HepG2 (cell line): ENCODE results near the gene NUDT3. TPM values are rescaled to one million over a fixed set of nuclear protein-coding genes. Genes with fewer than 3 reads are reported as not detected.

Experiments used
- CREM ChIP-seq, 2 experiments: sonication (generic) in 1 of 2; formaldehyde crosslinking in 1 of 2; IDR thresholded peaks; 2 replicates each; pipeline versions ENCODE4 v1.4.0 to v1.6.1; 2016 to 2020; ENCODE audit warnings: antibody characterized with exemption in 1 of 2, mild to moderate bottlenecking in 1 of 2, missing genetic modification reagents in 1 of 2
- MAFK ChIP-seq, 2 experiments: IDR thresholded peaks in 1 of 2; conservative IDR thresholded peaks in 1 of 2; 2 replicates each; pipeline ENCODE4 v1.6.1; 2011; ENCODE audit warnings: improper control_type of control experiment in 2 of 2, low read length in 2 of 2
- NFATC3 ChIP-seq: sonication (generic); formaldehyde crosslinking; IDR thresholded peaks from 2 replicates; pipeline ENCODE4 v1.5.1; 2020; ENCODE audit warnings: mild to moderate bottlenecking, missing genetic modification reagents
- POLR2G ChIP-seq: fragments of 200-400 bp; formaldehyde crosslinking; IDR thresholded peaks from 2 replicates; pipeline ENCODE4 v1.6.1; 2018; ENCODE audit warnings: mild to moderate bottlenecking, low read depth, low read length, moderate library complexity
- SYNCRIP ChIP-seq: fragments of 200-400 bp; formaldehyde crosslinking; IDR thresholded peaks from 2 replicates; pipeline ENCODE4 v1.6.1; 2018; ENCODE audit warnings: mild to moderate bottlenecking, low read depth, low read length; ENCODE audit not compliant: insufficient read depth
- ZNF766 ChIP-seq: sonication (generic); formaldehyde crosslinking; IDR thresholded peaks from 2 replicates; pipeline ENCODE4 v1.5.0; 2020; ENCODE audit warnings: missing genetic modification reagents, borderline replicate concordance
- polyA plus RNA-seq, 8 experiments: library from polyadenylated mRNA; depleted of rRNA in 3 of 8; stranded (reverse) in 7 of 8; unstranded in 1 of 8; fragments of >200 nt; fragmentation: Illumina TruSeq in 4 of 8; extraction: Trizol in 4 of 8; gene quantifications; 2 replicates each; pipeline versions ENCODE4 v1.2.1 to v1.2.3, GENCODE V29; 2011 to 2016; ENCODE audit warnings: low read depth in 4 of 8, missing spikeins in 1 of 8, mixed read lengths in 1 of 8; ENCODE audit not compliant: insufficient read depth in 1 of 8
- total RNA-seq, 5 experiments: library from RNA; depleted of rRNA; stranded (reverse); fragments of >200 nt; fragmentation: Illumina TruSeq; extraction: Trizol; gene quantifications; 2 replicates each; pipeline ENCODE4 v1.2.3, GENCODE V29; 2016; ENCODE audit warnings: low read depth in 1 of 5
- TF ChIP-seq, protein P1 (sequence below): sonication (generic); formaldehyde crosslinking; IDR thresholded peaks from 2 replicates; pipeline ENCODE4 v1.9.0; 2021; ENCODE audit warnings: missing genetic modification reagents, borderline replicate concordance
- TF ChIP-seq, protein P2 (sequence below): sonication (generic); formaldehyde crosslinking; IDR thresholded peaks from 2 replicates; pipeline ENCODE4 v1.5.0; 2020; ENCODE audit warnings: missing genetic modification reagents
- TF ChIP-seq, protein P3 (sequence below): IDR thresholded peaks from 2 replicates; pipeline ENCODE4 v1.6.1; 2012; ENCODE audit warnings: low read length, improper control_type of control experiment
- TF ChIP-seq, protein P4 (sequence below): sonication (generic); formaldehyde crosslinking; IDR thresholded peaks from 2 replicates; pipeline ENCODE4 v1.4.0; 2020; ENCODE audit warnings: missing genetic modification reagents, borderline replicate concordance
- TF ChIP-seq, protein P5 (sequence below): sonication (generic); formaldehyde crosslinking; IDR thresholded peaks from 2 replicates; pipeline ENCODE4 v1.4.0; 2020; ENCODE audit warnings: missing genetic modification reagents

NUDT3 gene
- total and polyA plus RNA-seq, 2 of the 13 experiments (the other 11 are each of a cell fraction or from before 2014, with no cell fraction given), result 20.2 to 20.6 TPM

DNA sequence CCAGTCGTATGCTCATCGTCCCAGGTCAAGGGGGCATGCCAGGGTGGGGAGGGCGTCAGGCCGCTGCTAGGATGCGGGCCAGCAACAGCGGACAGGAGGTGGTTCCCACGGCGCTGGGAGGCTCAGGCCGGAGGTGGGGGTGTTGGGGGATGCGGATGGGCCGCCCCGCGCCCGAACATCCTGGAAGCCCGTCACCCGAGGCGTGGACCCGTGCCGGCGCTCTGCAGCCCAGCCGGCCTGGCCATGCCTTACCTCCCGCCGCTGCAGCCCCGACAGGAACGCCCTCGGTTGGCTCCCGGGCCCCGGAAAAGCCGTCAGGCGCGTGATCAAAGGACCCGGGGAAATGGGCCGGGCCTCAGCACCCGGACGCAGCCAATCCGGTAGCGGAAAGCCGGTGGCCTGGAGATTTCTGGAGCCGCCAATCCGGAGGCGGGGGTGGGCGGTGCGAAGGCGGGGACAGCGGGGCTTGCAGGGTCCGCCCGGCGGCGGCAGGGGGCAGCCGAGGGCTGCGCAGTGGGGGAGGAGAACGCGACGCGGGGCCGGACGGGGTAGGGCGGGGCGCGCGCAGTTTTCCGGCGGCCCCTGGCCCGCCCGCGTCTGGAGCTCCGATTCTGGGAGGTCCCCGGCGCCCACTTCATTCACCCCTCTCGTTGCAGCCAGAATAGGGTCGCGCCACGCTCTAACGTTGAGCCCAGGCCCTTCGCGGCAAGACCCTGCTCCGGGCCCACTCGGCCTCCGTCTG, 143.6 kb downstream of the NUDT3 start, which contains the start of gene SMIM29 (continued):
- TF ChIP-seq, protein P1, sequence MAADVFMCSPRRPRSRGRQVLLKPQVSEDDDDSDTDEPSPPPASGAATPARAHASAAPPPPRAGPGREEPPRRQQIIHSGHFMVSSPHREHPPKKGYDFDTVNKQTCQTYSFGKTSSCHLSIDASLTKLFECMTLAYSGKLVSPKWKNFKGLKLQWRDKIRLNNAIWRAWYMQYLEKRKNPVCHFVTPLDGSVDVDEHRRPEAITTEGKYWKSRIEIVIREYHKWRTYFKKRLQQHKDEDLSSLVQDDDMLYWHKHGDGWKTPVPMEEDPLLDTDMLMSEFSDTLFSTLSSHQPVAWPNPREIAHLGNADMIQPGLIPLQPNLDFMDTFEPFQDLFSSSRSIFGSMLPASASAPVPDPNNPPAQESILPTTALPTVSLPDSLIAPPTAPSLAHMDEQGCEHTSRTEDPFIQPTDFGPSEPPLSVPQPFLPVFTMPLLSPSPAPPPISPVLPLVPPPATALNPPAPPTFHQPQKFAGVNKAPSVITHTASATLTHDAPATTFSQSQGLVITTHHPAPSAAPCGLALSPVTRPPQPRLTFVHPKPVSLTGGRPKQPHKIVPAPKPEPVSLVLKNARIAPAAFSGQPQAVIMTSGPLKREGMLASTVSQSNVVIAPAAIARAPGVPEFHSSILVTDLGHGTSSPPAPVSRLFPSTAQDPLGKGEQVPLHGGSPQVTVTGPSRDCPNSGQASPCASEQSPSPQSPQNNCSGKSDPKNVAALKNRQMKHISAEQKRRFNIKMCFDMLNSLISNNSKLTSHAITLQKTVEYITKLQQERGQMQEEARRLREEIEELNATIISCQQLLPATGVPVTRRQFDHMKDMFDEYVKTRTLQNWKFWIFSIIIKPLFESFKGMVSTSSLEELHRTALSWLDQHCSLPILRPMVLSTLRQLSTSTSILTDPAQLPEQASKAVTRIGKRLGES (CRISPR knock-in tag), result no peak; the same call in 1 of the 2 replicates
- TF ChIP-seq, protein P2, sequence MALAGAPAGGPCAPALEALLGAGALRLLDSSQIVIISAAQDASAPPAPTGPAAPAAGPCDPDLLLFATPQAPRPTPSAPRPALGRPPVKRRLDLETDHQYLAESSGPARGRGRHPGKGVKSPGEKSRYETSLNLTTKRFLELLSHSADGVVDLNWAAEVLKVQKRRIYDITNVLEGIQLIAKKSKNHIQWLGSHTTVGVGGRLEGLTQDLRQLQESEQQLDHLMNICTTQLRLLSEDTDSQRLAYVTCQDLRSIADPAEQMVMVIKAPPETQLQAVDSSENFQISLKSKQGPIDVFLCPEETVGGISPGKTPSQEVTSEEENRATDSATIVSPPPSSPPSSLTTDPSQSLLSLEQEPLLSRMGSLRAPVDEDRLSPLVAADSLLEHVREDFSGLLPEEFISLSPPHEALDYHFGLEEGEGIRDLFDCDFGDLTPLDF, result peak; percentile 66
- TF ChIP-seq NFATC3 (CRISPR knock-in tag) (peak; percentile 71; the same call in 1 of the 2 replicates), ZNF766 (CRISPR knock-in tag) (no peak; the same call in 1 of the 2 replicates), CREM (IDR thresholded peaks at IDR 0.05) (no peak), CREM (CRISPR knock-in tag; IDR thresholded peaks at IDR 0.05) (no peak), POLR2G (peak; percentile 89), SYNCRIP (no peak), MAFK (conservative IDR thresholded peaks at IDR 0.05 in 1 of 2, IDR thresholded peaks at IDR 0.05 in 1 of 2; ENCODE audit: low read length in 2 of 2) (no peak)
- TF ChIP-seq, protein P3, sequence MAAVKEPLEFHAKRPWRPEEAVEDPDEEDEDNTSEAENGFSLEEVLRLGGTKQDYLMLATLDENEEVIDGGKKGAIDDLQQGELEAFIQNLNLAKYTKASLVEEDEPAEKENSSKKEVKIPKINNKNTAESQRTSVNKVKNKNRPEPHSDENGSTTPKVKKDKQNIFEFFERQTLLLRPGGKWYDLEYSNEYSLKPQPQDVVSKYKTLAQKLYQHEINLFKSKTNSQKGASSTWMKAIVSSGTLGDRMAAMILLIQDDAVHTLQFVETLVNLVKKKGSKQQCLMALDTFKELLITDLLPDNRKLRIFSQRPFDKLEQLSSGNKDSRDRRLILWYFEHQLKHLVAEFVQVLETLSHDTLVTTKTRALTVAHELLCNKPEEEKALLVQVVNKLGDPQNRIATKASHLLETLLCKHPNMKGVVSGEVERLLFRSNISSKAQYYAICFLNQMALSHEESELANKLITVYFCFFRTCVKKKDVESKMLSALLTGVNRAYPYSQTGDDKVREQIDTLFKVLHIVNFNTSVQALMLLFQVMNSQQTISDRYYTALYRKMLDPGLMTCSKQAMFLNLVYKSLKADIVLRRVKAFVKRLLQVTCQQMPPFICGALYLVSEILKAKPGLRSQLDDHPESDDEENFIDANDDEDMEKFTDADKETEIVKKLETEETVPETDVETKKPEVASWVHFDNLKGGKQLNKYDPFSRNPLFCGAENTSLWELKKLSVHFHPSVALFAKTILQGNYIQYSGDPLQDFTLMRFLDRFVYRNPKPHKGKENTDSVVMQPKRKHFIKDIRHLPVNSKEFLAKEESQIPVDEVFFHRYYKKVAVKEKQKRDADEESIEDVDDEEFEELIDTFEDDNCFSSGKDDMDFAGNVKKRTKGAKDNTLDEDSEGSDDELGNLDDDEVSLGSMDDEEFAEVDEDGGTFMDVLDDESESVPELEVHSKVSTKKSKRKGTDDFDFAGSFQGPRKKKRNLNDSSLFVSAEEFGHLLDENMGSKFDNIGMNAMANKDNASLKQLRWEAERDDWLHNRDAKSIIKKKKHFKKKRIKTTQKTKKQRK, result no peak
- TF ChIP-seq, protein P4, sequence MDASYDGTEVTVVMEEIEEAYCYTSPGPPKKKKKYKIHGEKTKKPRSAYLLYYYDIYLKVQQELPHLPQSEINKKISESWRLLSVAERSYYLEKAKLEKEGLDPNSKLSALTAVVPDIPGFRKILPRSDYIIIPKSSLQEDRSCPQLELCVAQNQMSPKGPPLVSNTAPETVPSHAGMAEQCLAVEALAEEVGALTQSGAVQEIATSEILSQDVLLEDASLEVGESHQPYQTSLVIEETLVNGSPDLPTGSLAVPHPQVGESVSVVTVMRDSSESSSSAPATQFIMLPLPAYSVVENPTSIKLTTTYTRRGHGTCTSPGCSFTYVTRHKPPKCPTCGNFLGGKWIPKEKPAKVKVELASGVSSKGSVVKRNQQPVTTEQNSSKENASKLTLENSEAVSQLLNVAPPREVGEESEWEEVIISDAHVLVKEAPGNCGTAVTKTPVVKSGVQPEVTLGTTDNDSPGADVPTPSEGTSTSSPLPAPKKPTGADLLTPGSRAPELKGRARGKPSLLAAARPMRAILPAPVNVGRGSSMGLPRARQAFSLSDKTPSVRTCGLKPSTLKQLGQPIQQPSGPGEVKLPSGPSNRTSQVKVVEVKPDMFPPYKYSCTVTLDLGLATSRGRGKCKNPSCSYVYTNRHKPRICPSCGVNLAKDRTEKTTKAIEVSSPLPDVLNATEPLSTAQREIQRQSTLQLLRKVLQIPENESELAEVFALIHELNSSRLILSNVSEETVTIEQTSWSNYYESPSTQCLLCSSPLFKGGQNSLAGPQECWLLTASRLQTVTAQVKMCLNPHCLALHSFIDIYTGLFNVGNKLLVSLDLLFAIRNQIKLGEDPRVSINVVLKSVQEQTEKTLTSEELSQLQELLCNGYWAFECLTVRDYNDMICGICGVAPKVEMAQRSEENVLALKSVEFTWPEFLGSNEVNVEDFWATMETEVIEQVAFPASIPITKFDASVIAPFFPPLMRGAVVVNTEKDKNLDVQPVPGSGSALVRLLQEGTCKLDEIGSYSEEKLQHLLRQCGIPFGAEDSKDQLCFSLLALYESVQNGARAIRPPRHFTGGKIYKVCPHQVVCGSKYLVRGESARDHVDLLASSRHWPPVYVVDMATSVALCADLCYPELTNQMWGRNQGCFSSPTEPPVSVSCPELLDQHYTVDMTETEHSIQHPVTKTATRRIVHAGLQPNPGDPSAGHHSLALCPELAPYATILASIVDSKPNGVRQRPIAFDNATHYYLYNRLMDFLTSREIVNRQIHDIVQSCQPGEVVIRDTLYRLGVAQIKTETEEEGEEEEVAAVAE (CRISPR knock-in tag), result 0 out of 2 replicates have a peak, but pooled peaks have one; percentile 65
- TF ChIP-seq, protein P5, sequence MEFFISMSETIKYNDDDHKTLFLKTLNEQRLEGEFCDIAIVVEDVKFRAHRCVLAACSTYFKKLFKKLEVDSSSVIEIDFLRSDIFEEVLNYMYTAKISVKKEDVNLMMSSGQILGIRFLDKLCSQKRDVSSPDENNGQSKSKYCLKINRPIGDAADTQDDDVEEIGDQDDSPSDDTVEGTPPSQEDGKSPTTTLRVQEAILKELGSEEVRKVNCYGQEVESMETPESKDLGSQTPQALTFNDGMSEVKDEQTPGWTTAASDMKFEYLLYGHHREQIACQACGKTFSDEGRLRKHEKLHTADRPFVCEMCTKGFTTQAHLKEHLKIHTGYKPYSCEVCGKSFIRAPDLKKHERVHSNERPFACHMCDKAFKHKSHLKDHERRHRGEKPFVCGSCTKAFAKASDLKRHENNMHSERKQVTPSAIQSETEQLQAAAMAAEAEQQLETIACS (CRISPR knock-in tag), result no peak; the same call in 1 of the 2 replicates
